Adrenal gland (tissue), 12 donors: ENCODE results near the gene ANKRD55. TPM values are rescaled to one million over a fixed set of nuclear protein-coding genes. Genes with fewer than 3 reads are reported as not detected.
"Not testable (repeated sequence)": the region's sequence is repeated elsewhere in the genome, so short reads cannot be mapped to it uniquely, and the experiment has no call there.

ENCODE experiments used
- DNase-seq, 7 donors: peaks; one replicate each; pipeline ENCODE4 v3.0.0-alpha.2; 2019 to 2020
- H3K27ac ChIP-seq, 5 donors: fragments of 200-600 bp; sonication (generic) in 4 of 5; 1 replicate in 3 of 5; 2 replicates in 2 of 5; pipeline versions ENCODE4 v1.5.1 to v1.8.0; 2016 to 2020; ENCODE audit warnings: mild to moderate bottlenecking in 1 of 5
- H3K27me3 ChIP-seq: fragments of 200-600 bp; 2 replicates; pipeline ENCODE4 v1.8.0; 2021
- H3K36me3 ChIP-seq, 2 donors: fragments of 200-600 bp; replicated peaks in 1 of 2; 1 replicate in 1 of 2; 2 replicates in 1 of 2; pipeline versions ENCODE4 v1.5.1 to v1.8.0; 2018 to 2022
- H3K4me1 ChIP-seq, 2 donors: fragments of 200-600 bp; replicated peaks in 1 of 2; 1 replicate in 1 of 2; 2 replicates in 1 of 2; pipeline versions ENCODE4 v1.5.1 to v1.8.0; 2018 to 2021
- H3K4me3 ChIP-seq, 4 donors: fragments of 200-600 bp; sonication (generic) in 3 of 4; one replicate each; pipeline ENCODE4 v1.5.1; 2016 to 2018
- H3K9me3 ChIP-seq, 3 donors: fragments of 200-600 bp; sonication (generic) in 1 of 3; replicated peaks in 1 of 3; 1 replicate in 2 of 3; 2 replicates in 1 of 3; pipeline versions ENCODE4 v1.5.1 to v1.8.0; 2016 to 2021
- POLR2A ChIP-seq, 2 donors: fragments of 450-650 bp; IDR thresholded peaks; one replicate each; pipeline ENCODE4 v1.6.1; 2017; ENCODE audit warnings: antibody characterized with exemption in 2 of 2, mild to moderate bottlenecking in 2 of 2, moderate library complexity in 1 of 2
- WGBS, 4 donors: extraction: QIAGEN DNeasy Blood & Tissue Kit in 2 of 4; methylation state at CpG; one replicate each; pipeline versions ENCODE4 v1.1.5 to v1.1.7; 2013 to 2017; 5-methylcytosine and 5-hydroxymethylcytosine counted together
- intact Hi-C, 2 donors: fragments of 100-400 bp; cut with DNase I; formaldehyde crosslinking; loops; one replicate each; pipeline versions ENCODE4 v1.14.1 to v1.15.0; 2022 to 2023
- polyA plus RNA-seq, 3 donors: library from polyadenylated mRNA; stranded (reverse); fragments of 200-250 nt in 2 of 3; fragments of 350-450 nt in 1 of 3; fragmentation: Illumina TruSeq in 1 of 3; extraction: RNeasy Lipid Tissue Mini Kit (QIAGEN cat#74804) in 1 of 3; gene quantifications; one replicate each; pipeline ENCODE4 v1.2.3, GENCODE V29; 2013 to 2014
- total RNA-seq, 9 donors: library from RNA; depleted of rRNA in 4 of 9; stranded (reverse); fragments of >200 nt in 4 of 9; fragments of 120-200 nt in 1 of 9; fragmentation: NEBNext Ultra II Directional in 1 of 9; extraction: Animal tissue kit (Norgen Biotek cat#: 25700) in 1 of 9; gene quantifications; one replicate each; pipeline versions ENCODE4 v1.1.0 to v1.2.4, GENCODE V29; 2013 to 2023
- TF ChIP-seq, protein P1 (sequence below), 6 experiments: fragments of 450-650 bp in 4 of 6; fragments of 200-600 bp in 2 of 6; sonication (generic) in 1 of 6; IDR thresholded peaks; 1 replicate in 5 of 6; 2 replicates in 1 of 6; pipeline versions ENCODE4 v1.5.1 to v1.8.0; 2016 to 2021; ENCODE audit warnings: antibody characterized with exemption in 6 of 6, mild to moderate bottlenecking in 2 of 6, moderate library complexity in 1 of 6
- donor health status: healthy with polysubstance abuse.
- donor health status: Bipolar disorder and iron deficiency.
- donor health status: DM: yes; HTN: yes; CAD: no.
- donor health status: DM: no; HTN: no; CAD: no.
- donor health status: DM: no; HTN: no; CAD: no.
- donor health status: DM: yes; HTN: yes; CAD: no.

ANKRD55 gene
- total and polyA plus RNA-seq, 12 donors = 0.03 to 0.81 (median 0.29) TPM; not detected in 4

DNA sequence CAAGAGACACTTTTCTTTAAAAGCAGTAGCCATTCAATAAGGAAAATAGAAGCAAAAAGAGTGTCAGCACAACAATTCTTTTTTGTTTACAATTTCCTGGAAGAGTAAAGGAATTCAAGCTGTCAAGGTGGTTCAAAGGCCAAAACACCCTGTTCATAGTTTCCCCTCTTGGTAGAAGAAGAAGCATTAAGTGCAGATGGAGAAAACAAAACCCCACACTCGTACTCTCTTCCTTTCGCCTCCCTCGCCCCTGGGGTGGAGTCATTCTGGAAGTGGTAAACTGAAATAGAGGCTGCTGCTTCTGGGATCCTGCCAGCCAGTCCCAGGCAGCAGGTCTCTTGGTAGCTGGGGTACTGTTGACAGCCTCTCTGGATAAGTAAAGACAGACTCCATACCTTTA lies 105.0 kb downstream of the ANKRD55 start:
- Histone ChIP-seq H3K4me3 (no peak overlapping the region), H3K4me1 (peaks cover 16 to 18% of the 10 kb centered on the region in 2 donors), H3K9me3 (peaks cover 0 to 5% (median 0%) of the 10 kb centered on the region in 3 donors), H3K36me3 (no peaks in the 10 kb centered on the region), H3K27me3 (no peaks in the 10 kb centered on the region), H3K27ac (no peak overlapping the region)
- intact Hi-C loops = no loop called here
- peak in 1 of 7 donors; percentile 13 for DNase-seq
- TF ChIP-seq, protein P1, sequence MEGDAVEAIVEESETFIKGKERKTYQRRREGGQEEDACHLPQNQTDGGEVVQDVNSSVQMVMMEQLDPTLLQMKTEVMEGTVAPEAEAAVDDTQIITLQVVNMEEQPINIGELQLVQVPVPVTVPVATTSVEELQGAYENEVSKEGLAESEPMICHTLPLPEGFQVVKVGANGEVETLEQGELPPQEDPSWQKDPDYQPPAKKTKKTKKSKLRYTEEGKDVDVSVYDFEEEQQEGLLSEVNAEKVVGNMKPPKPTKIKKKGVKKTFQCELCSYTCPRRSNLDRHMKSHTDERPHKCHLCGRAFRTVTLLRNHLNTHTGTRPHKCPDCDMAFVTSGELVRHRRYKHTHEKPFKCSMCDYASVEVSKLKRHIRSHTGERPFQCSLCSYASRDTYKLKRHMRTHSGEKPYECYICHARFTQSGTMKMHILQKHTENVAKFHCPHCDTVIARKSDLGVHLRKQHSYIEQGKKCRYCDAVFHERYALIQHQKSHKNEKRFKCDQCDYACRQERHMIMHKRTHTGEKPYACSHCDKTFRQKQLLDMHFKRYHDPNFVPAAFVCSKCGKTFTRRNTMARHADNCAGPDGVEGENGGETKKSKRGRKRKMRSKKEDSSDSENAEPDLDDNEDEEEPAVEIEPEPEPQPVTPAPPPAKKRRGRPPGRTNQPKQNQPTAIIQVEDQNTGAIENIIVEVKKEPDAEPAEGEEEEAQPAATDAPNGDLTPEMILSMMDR (IDR thresholded peaks at IDR 0.05) = no peak
- no peak for TF ChIP-seq POLR2A (IDR thresholded peaks at IDR 0.05)
- WGBS, 4 donors = 52 to 76% (median 74%) methylated on average over 3 of the region's 3 CpGs

DNA sequence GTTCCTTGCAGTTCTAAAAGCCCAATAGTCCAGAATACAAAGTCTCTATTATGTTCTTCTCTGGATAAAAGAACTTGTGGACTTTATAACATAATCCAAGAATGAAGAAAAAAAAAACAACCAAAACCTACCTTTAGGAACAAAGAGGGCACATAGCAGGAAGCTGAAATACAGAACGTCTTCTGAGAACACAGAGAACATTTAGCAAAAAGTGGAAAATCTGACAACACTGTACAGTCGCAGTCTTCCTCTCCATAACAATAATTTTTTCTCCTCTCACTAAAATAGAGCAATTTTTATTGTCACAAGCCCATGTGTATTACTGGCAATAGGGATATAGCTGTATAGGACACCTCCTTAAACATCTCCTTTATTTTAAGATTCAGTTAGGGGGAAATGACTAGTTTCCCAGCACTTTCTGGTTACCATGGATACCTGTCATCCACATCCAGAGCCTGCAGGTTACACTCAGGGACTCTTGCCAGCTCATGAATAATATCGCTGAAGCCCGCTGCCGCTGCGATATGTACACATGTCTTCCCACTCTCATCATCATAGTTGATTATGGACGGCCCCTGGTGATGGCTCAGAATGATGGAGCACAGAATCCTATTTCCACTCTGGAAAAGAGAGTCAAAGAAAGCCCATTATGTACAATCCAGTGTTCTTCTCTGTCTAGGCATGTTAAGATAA lies 106.5 kb downstream of the ANKRD55 start:
- 69 to 86% (median 78%) methylated on average over 7 of the region's 7 CpGs for WGBS, 4 donors
- Histone ChIP-seq H3K27me3 (no peaks in the 10 kb centered on the region), H3K4me3 (no peak overlapping the region), H3K27ac (no peak overlapping the region), H3K9me3 (peaks cover 0 to 5% (median 0%) of the 10 kb centered on the region in 3 donors), H3K4me1 (peaks cover 21% of the 10 kb centered on the region in 2 donors), H3K36me3 (no peaks in the 10 kb centered on the region)
- no peak for TF ChIP-seq POLR2A (IDR thresholded peaks at IDR 0.05)
- TF ChIP-seq, protein P1 (IDR thresholded peaks at IDR 0.05) = no peak
- intact Hi-C loops = no loop called here
- no peak for DNase-seq

DNA sequence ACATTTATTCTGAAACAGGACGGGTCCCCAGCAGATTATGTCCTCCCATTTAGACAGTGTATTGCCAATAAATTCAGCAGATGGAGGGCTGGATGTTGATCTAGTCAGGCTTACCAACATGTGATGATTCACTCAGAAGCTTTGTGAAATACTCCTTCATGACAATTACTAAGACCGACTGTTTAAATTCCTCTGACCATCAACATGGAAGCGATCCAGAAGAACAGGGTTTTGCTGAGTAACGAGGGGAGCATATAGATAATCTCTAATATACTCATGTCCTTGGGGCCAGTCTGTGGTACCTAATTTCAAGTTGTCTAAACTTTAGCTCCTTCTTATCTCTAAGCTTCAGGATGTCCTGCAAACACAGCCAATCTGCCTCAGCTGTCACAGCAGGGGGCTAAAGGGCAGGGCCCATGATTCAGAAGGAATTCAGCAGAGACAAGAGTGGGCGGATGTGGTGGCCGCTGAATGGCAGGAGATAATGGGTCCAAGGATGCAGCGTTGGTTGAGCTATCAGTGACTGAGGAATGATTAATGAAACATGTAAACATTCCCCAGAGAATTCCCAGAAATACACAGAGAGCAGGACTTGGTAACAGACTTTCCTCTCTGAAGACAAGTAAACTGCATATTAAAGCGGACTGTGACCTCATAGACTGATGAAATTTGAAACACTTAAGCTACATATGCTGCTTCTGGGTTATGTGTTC lies 109.4 kb downstream of the ANKRD55 start:
- Histone ChIP-seq H3K27me3 (no peaks in the 10 kb centered on the region), H3K36me3 (no peaks in the 10 kb centered on the region), H3K9me3 (no peaks in the 10 kb centered on the region), H3K27ac (peak overlapping the region in 3 of 5 donors; percentile 25 to 77 (median 72)), H3K4me3 (no peak overlapping the region), H3K4me1 (peaks cover 21% of the 10 kb centered on the region in 2 donors)
- WGBS, 4 donors = 33 to 44% (median 35%) methylated on average over 8 of the region's 8 CpGs
- peak; percentile 44 to 93 (median 81) for DNase-seq
- no peak for TF ChIP-seq POLR2A (IDR thresholded peaks at IDR 0.05)
- TF ChIP-seq, protein P1 (IDR thresholded peaks at IDR 0.05) = no peak
- intact Hi-C loops = no loop called here

DNA sequence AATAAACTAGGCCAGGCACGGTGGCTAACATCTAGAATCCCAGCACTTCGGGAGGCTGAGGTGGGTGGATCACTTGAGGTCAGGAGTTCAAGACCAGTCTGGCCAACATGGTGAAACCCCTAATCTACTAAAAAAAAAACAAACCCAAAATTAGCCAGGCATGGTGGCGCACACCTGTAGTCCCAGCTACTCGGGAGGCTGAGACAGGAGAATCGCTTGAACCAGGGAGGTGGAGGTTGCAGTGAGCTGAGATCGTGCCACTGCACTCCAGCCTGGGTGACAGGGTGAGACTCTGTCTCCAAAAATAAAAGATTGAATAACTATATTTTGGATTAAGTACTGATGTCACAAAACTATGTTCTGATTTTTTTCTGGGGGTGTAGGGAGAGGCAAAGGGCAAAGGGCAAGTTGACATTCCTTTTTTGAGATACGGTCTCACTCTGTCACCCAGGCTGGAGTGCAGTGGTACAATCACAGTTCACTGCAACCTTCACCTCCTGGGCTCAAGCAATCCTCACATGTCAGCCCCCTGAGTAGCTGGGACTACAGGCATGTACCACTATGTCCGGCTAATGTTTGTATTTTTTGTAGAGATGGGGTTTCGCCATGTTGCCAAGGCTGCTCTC lies 110.7 kb downstream of the ANKRD55 start:
- peaks cover 21% of the 10 kb centered on the region in 2 donors for H3K4me1 ChIP-seq
- H3K27me3 ChIP-seq, H3K4me3 ChIP-seq, intact Hi-C loops, H3K36me3 ChIP-seq, H3K9me3 ChIP-seq: not testable (repeated sequence)
- WGBS, 4 donors = 82 to 90% (median 88%) methylated on average over 9 of the region's 9 CpGs
- DNase-seq = peak in 1 of 7 donors; percentile 11
- H3K27ac ChIP-seq = peak overlapping the region in 1 of 5 donors; percentile 77
